ENCODE results near the gene GRAP2. TPM values are rescaled to one million over a fixed set of nuclear protein-coding genes. Genes with fewer than 3 reads are reported as not detected.

Gene GRAP2
- total RNA-seq, 1 experiment from 2014 or later, result 0.54 TPM

- H3K9me3 ChIP-seq (ENCODE audit: control insufficient read depth, insufficient read depth, low read depth, low read length), result no peaks in the 10 kb centered on the region
- intact Hi-C loops (cut with micrococcal nuclease; ENCODE audit: unreplicated experiment) (no loop called here), in situ Hi-C loops (cut with HindIII; ENCODE audit: low pct_unique_long_range_greater_than_20kb, low sequenced_read_pairs) (no loop called here)
- DNase-seq (ENCODE audit: low read depth, low spot score), result no peak
- no peaks in the 10 kb centered on the region for H3K4me1 ChIP-seq (ENCODE audit: control insufficient read depth, insufficient read depth, low read length)
- CTCF ChIA-PET, result no interaction called here
- no peak for ATAC-seq
- no peak overlapping the region for H3K27ac ChIP-seq (ENCODE audit: low read length)
- no peaks in the 10 kb centered on the region for H3K36me3 ChIP-seq (ENCODE audit: control insufficient read depth, insufficient read depth, low read length)
- POLR2A ChIA-PET, result no interaction called here
- H3K27me3 ChIP-seq (ENCODE audit: control insufficient read depth, insufficient read depth, low read length), result peaks cover 2% of the 10 kb centered on the region; the same call in 1 of the 2 replicates
- no peak overlapping the region for H3K4me3 ChIP-seq (ENCODE audit: low read depth in 2 of 2, low read length in 2 of 2)
- no TSS peak for BruUV-seq (replicated peaks)
- TF ChIP-seq POLR2AphosphoS5 (IDR thresholded peaks at IDR 0.05; ENCODE audit: low read depth, low read length) (no peak), TCF7L2 (IDR thresholded peaks at IDR 0.05; ENCODE audit: low read depth, low read length) (no peak), CTCF (IDR thresholded peaks at IDR 0.05) (no peak), SIN3A (IDR thresholded peaks at IDR 0.05; ENCODE audit: borderline replicate concordance, insufficient read depth, low read depth, low read length) (no peak), REST (IDR thresholded peaks at IDR 0.05; ENCODE audit: insufficient read depth in 1 of 2, low read depth in 2 of 2, low read length in 1 of 2) (no peak)
These were observed 48.1 kb upstream of the GRAP2 start for GRCh38 chr22:39852799-39853198.

- Histone ChIP-seq H3K36me3 (ENCODE audit: control insufficient read depth, insufficient read depth, low read length) (no peaks in the 10 kb centered on the region), H3K9me3 (ENCODE audit: control insufficient read depth, insufficient read depth, low read depth, low read length) (no peaks in the 10 kb centered on the region), H3K4me3 (ENCODE audit: low read depth in 2 of 2, low read length in 2 of 2) (no peak overlapping the region), H3K27ac (ENCODE audit: low read length) (no peak overlapping the region), H3K27me3 (ENCODE audit: control insufficient read depth, insufficient read depth, low read length) (peaks cover 9% of the 10 kb centered on the region), H3K4me1 (ENCODE audit: control insufficient read depth, insufficient read depth, low read length) (no peaks in the 10 kb centered on the region)
- DNase-seq (ENCODE audit: low read depth, low spot score) (no peak), ATAC-seq (no peak)
- in situ Hi-C loops (cut with HindIII; ENCODE audit: low pct_unique_long_range_greater_than_20kb, low sequenced_read_pairs) (no loop called here), intact Hi-C loops (cut with micrococcal nuclease; ENCODE audit: unreplicated experiment) (no loop called here)
- TF ChIP-seq CTCF (IDR thresholded peaks at IDR 0.05) (no peak), SIN3A (IDR thresholded peaks at IDR 0.05; ENCODE audit: borderline replicate concordance, insufficient read depth, low read depth, low read length) (no peak), REST (IDR thresholded peaks at IDR 0.05; ENCODE audit: insufficient read depth in 1 of 2, low read depth in 2 of 2, low read length in 1 of 2) (no peak), POLR2AphosphoS5 (IDR thresholded peaks at IDR 0.05; ENCODE audit: low read depth, low read length) (no peak), TCF7L2 (IDR thresholded peaks at IDR 0.05; ENCODE audit: low read depth, low read length) (no peak)
- POLR2A ChIA-PET, result no interaction called here
- no TSS peak for BruUV-seq (replicated peaks)
- CTCF ChIA-PET, result interaction anchor here (0.6 kb wide), 1 partner anchor 316 kb away, joined by 5 read pairs; no protein-coding TSS in a partner anchor
These were observed 44.3 kb upstream of the GRAP2 start for GRCh38 chr22:39856588-39856987.

Measured in Panc1 (cell line).